Measurements from ENCODE around the gene MAJIN.

Gene MAJIN

DNA sequence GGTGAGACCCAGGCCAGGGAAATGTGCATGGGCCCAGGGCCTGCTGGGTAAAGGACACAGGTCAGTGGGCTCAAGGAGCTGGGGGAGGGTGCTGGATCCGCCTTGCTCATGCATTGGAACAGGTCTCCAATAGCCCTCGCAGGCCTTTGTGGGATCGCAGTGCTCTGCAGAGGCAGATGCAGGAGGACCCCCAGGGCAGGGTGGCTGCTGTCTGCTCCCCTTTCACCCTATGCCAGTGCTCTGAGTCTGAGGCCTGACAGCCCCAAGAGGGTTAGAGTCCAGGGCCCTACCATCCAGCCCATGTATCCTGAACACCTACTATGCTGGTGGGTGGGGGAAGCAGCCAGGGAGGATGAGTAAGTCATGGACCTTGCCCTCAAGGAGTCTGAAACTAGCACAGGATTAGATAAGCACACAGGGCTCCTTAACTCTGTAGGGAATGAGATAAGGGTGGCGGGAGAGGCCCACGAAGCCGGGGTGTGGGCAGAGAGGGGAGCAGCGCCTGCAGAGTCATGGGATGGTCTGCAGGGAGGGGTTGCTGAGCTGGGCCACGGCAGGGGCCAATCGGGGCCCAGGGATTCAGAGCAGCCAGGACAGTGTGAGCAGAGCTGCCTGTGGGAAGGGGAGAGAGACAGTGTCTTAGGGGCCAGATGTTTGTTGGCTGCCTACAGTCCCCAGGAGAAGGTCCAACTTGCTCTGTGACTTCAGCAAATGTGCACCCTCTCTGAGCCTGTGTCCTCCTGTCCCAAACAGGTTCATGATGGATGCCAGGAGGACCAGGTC lies 83.0 kb downstream of the MAJIN start:
- DNase-seq, result no peak

DNA sequence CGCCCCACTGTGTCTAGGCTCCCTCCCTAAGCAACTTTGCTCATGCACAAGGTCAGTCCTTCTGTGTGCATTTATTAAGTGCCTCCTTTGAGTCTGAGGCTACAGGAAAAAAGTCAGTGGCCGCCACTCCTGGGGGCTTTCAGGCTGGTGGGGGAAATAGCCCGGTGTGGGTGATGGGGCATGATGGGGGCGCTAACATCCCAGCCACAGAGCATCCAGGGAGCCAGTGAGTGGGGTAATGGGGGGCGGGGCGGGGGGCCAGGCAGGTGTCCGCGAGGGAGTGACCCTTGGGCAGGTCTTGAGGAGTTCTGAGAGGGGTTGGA lies 83.5 kb downstream of the MAJIN start:
- DNase-seq, result no peak

Data from inflammatory macrophage treated with lipopolysaccharide for 4 hours (primary cell).